Left lobe of liver (tissue), 2 donors: ENCODE data around the gene IGSF9B. TPM values are rescaled to one million over a fixed set of nuclear protein-coding genes. Genes with fewer than 3 reads are reported as not detected.
"Not testable (repeated sequence)": the region's sequence is repeated elsewhere in the genome, so short reads cannot be mapped to it uniquely, and the experiment has no call there.

Experiments
- ATAC-seq: fragments of 200-7000 bp; cut with Tn5 transposase; one replicate; pipeline ENCODE4 v1.9.1; 2020; ENCODE audit warnings: mild to moderate bottlenecking, moderate library complexity
- DNase-seq: peaks from one replicate; pipeline ENCODE4 v3.0.0-alpha.2; 2020; ENCODE audit warnings: low spot score
- total RNA-seq: library from RNA; stranded (reverse); gene quantifications from one replicate; pipeline ENCODE4 v1.2.1, GENCODE V29; 2021
- donor health status: DM: no; HTN: no; CAD: no; lungs with moderate emphysema.
- donor health status: DM: no; HTN: yes; CAD: no.

IGSF9B gene, protein sequence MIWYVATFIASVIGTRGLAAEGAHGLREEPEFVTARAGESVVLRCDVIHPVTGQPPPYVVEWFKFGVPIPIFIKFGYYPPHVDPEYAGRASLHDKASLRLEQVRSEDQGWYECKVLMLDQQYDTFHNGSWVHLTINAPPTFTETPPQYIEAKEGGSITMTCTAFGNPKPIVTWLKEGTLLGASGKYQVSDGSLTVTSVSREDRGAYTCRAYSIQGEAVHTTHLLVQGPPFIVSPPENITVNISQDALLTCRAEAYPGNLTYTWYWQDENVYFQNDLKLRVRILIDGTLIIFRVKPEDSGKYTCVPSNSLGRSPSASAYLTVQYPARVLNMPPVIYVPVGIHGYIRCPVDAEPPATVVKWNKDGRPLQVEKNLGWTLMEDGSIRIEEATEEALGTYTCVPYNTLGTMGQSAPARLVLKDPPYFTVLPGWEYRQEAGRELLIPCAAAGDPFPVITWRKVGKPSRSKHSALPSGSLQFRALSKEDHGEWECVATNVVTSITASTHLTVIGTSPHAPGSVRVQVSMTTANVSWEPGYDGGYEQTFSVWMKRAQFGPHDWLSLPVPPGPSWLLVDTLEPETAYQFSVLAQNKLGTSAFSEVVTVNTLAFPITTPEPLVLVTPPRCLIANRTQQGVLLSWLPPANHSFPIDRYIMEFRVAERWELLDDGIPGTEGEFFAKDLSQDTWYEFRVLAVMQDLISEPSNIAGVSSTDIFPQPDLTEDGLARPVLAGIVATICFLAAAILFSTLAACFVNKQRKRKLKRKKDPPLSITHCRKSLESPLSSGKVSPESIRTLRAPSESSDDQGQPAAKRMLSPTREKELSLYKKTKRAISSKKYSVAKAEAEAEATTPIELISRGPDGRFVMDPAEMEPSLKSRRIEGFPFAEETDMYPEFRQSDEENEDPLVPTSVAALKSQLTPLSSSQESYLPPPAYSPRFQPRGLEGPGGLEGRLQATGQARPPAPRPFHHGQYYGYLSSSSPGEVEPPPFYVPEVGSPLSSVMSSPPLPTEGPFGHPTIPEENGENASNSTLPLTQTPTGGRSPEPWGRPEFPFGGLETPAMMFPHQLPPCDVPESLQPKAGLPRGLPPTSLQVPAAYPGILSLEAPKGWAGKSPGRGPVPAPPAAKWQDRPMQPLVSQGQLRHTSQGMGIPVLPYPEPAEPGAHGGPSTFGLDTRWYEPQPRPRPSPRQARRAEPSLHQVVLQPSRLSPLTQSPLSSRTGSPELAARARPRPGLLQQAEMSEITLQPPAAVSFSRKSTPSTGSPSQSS (N-terminal part only)
- total RNA-seq: 0.13 TPM

DNA sequence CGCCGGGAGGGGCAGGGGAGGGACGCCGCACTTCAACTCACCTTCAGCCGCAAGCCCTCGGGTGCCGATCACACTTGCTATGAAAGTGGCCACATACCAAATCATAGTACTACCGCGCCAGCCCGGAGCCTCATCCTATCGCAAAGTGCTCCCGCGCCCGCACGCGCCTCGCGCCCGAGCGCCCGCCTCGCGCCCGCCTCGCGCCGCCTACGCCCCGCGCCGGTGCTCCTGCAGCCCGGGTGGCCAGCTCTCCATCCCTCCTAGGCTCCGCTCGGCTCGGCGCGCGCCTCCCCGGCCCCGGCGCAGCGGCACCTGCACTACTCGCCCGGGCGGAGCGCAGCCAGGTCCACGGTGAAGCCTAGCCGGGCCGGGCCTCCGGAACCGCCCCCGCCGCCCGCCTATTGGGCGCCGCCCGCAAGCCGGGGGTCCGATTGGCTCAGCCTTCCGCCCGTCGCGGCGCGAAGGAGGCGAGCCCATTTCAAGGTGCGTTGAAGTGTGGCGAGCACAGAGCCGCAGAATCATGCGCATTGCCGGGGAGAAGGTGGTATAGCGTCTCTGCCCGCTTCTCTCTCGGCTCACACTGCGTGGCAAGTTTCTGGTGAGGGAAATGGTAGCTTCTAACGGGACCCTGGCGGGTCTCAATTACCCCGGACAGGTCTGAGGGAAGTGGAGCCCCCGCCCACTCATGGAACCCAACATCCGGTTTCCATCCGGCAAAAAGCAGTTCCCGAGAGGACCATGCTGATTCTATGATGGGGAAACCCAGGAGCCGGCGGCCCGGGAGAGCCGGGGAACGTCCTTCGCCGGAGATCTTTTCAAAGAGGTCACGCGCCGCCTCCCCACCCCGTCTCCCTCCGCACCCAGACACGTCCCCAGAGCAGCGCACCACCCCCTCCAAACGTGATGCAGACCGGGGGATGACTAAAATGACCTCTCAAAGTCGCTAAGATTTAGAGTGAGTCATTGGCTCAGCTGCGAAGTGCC is at the start of gene IGSF9B:
Gene IGSF9B (minus strand): TSS at position 319 of the 984 bp plus-strand sequence. CDS start 214 bp downstream, at position 105.
- peak; percentile 84 for DNase-seq

DNA sequence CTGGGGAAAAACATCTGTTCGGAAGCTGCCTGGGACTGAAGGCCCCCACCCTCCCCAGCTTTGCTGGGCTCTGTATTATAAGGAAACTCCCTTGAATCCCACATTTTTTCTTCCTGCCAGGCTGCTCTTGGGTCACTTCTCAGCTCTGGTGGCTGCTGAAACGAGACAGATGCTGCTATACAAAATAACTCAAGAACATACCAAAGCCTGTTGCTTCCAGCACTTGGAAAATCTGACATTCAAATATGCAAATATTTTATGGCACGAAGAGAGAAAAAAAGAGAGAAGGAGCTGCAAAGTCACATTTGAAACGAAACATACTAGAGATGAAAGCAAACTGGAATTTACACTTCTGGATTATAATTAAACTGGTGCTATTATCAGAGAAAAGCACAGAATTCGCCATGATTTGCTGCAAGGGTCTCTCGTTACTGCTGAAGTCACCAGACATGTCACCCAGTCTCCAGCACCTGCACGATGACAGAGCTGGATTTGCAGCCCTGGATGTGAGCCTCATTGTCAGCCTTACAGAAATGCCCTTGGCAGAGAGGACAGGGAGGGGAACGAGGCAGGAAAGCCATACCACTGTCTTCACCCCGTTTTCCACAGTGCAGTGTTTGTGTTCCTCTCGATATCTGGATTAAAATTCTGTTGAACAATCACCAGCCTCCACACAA is 47.9 kb upstream of the IGSF9B start:
- DNase-seq (no peak), ATAC-seq (no peak)

More for the DNA sequence above, at the start of gene IGSF9B:
- peak; percentile 98 for ATAC-seq

DNA sequence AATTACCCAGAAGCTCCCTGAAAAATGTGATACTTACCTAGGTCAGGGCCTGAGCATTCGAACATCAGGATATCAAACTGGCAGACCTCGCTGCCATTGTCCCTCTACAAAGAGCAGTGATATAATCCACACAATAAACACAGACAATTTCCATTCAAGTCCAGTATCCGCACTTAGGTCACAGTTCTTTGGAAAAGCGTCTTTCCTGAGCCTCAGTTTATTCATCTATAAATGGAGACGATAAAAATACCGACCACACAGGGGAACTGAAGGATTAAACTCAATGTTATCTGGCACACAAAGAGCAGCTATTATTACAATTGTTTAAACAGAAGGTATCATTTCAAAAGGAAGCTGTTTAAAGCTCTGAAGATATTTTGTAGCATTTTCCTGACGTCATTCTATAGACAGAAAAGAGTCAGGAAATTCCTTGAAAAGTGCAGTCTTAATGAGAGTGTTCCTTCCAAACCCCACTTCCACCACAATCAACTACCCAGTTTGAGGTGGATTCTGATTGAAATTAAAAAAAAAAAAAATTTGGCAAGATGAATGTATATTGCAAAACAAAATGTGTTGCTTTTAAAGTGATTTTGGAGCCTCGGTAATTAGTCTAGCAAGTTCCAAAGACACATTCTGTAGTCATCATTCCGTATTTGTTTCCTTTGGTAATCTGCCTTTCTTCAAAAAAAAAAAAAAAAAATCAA is 47.2 kb upstream of the IGSF9B start:
- peak; percentile 19 for ATAC-seq
- no peak for DNase-seq

DNA sequence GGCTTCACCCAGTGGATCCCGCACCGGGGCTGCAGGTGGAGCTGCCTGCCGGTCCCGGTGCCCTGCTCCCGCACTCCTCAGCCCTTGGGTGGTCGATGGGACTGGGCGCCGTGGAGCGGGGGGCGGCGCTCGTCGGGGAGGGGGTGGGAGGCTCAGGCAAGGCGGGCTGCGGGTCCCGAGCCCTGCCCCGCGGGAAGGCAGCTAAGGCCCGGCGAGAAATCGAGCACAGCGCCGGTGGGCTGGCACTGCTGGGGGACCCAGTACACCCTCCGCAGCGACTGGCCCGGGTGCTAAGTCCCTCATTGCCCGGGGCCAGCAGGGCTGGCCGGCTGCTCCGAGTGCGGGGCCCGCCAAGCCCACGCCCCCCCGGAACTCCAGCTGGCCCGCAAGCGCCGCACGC is 46.1 kb upstream of the IGSF9B start:
- not testable (repeated sequence) for ATAC-seq, DNase-seq

DNA sequence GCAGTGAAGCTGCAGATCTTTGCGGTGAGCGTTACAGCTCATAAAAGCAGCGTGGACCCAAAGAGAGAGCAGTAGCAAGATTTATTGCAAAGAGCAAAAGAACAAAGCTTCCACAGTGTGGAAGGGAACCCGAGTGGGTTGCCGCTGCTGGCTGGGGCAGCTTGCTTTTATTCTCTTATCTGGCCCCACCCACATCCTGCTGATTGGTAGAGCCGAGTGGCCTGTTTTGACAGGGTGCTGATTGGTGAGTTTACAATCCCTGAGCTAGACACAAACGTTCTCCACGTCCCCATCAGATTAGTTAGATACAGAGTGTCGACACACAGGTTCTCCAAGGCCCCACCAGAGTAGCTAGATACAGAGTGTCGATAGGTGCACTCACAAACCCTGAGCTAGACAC is 45.6 kb upstream of the IGSF9B start:
- not testable (repeated sequence) for DNase-seq, ATAC-seq

DNA sequence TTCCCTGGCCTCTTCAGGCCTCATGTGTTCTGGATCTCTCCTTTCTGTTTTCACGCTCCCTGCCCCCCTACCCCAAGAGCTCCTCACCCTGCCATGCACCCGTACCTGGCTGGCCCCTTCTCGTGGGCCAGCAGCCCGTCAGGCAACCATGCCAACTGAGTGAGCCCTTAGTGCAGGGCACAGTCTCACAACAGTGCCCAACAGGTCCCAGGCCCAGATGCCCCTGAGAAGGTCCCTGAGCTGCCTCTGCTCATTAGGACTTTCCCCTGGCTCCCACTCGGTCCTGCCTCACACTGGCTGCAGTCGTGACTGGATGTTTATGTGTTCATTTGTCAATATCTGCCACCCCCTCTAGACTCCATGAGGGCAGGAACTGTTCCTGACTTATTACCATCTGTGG is 44.8 kb upstream of the IGSF9B start:
- ATAC-seq (no peak), DNase-seq (no peak)

DNA sequence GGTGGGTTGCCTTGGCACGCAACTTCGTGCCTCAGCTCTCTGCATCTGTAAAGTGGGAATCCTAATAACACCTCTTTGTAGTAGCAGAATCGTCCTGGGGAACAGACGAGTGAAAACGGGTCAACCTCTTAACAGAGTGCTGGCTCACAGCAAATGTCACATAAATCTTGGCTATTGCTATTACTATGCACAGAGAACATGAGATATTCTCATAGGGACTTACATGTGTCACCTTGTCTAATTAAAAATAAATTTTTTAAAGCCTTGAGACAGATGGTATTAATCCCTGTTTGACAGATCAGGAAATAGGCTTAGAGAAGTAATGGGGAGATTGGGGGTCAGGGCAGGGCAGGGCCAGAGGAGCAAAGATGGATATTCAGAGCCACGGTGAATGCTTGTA is 44.3 kb upstream of the IGSF9B start:
- DNase-seq (no peak), ATAC-seq (no peak)

DNA sequence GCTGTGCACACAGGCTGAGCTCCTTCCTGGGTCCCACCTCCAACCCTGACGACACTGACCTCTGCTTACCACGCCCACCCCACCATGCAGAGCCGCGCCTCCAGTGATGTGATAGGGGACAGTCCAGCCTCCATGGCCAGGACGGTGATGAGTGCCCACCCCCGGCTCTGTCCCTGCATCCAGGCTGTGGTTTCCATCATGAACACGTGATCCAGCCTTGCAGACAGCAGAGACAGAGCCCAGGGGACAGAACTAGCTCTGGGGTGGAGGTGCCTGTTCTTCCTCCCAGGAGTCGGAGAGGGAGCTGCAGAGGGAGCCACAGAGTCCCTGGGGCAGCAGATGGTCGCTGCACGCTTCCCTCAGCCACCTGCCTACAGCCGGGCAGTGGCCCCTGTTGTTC is 42.6 kb upstream of the IGSF9B start:
- DNase-seq: no peak
- ATAC-seq: no peak

DNA sequence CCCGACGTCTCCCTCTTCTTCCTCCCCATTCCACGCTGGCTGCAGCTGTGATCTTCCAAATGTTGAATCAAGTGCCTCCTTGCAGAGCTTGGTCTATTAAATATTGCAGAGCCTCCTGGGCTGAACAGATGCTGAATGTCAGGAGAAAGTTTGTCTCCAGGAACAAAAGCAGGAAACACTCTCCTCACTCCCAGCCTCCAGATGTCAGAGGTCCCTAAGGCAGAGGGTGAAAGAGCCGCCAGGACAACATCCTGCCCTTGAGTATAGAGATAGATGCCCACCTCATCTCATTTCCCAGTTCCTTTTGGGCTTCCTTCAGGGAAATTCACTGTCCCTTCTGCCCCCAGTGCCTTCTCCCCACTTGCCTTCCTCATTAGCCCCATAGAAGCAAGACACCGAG is 40.8 kb upstream of the IGSF9B start:
- DNase-seq (no peak), ATAC-seq (peak; percentile 56)

DNA sequence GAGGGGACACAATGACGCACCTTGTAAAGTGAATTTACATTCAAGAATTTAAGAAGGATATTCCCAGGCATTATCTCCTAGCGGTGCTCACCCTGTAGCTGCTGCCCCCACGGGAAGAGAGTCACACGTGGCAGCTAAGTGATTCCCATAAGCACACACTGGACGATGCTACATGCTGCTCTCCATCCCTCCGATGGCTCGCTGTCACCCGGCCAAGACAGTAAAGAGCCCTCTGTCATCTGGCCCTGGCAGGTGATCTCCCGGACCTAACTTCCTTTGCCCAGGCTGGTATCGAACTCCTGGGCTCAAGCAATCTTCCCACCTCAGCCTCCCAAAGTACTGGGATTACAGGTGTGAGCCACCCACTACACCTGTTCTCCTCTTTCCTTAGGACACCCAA is 39.9 kb upstream of the IGSF9B start:
- DNase-seq: no peak
- ATAC-seq: no peak

DNA sequence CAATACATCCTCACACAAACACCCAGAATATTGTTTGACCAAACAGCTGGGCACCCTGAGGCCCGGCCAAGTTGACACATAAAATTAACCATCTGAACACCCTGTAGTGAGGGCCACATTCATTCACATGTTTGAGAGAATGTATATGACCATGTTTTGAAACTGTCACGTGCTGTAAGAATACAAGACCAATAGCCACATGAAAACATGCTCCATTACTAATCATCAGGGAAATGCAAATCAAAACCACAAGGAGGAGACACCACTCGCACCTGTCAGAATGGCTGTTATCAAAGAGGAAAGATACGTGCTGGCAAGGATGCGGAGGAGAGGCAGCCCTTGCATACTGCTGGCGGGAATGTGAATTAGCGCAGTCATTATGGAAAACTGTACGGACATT is 38.3 kb upstream of the IGSF9B start:
- DNase-seq: no peak
- ATAC-seq: no peak

DNA sequence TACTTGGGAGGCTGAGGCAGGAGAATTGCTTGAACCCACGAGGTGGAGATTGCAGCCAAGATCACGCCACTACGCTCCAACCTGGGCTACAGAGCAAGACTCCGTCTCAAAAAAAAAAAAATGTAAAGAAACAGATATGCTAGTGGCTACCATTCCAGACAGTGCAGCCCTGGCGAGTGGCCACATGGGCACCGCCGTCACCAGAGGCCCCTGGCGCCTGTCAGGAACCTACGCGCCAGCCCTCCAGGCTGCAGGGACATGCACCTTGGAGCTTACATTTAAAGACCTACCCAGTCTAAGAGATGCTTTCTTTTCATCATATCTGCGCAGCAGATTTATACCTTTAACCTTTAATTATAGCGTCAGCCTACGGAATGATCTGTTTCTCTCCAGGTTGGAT is 37.2 kb upstream of the IGSF9B start:
- DNase-seq (no peak), ATAC-seq (no peak)

DNA sequence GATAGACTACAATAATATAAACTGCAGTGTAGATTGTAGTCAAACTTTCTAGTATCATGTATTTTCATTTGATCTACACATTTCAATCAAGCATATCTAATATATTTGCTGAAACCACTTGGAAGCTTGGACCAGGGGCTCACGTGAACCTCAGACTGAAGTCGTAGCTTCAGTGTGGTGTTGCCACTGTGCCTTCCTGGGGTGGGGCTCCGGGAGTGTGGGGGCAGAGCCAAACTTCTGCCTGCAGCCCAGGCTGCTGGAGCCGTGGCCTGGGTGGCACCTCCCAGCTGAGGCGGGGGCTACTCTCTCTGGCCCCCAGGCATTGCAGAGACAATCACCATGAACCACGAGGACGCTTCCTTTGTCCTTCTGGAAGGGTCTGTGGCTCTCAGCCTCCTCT is 36.3 kb upstream of the IGSF9B start:
- ATAC-seq (no peak), DNase-seq (no peak)

DNA sequence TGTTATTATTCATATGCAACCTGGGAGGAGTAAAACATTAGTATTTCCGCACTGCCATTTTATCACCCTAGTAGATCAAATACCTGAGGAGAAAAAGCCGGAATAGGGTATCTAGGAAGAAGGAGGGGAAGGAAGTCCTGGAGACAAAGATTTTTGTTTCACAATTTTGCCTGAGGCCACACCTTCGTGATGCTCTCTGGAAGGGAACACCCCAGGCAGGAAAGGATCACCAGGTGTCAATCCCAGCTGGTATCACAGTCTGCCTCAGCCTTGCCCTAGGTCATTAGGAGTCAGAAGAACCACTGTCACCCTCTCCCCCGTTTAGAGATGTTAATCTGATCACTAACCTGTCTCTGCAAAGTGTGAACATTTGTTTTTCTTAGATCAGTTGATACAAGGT is 35.4 kb upstream of the IGSF9B start:
- DNase-seq: no peak
- no peak for ATAC-seq

DNA sequence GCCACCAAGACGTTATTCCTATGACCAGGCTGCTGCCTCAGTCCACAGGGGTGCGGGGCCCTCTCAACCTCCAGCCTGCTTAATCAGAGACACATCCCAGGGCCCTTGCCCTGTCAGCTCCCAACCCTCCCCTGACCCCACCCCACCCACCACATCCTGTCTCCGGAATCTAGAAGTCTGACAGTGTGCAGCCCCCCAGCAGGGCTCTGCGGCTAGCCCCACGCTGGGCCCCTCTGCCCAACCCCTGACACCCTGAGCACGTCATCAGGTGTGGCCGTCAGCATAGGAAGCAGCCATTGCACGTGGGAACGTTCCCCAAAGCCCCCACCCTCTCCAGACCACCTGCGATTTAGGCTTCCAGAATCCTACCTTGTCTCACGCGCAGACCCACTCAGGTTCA is 34.3 kb upstream of the IGSF9B start:
- DNase-seq (no peak), ATAC-seq (no peak)

DNA sequence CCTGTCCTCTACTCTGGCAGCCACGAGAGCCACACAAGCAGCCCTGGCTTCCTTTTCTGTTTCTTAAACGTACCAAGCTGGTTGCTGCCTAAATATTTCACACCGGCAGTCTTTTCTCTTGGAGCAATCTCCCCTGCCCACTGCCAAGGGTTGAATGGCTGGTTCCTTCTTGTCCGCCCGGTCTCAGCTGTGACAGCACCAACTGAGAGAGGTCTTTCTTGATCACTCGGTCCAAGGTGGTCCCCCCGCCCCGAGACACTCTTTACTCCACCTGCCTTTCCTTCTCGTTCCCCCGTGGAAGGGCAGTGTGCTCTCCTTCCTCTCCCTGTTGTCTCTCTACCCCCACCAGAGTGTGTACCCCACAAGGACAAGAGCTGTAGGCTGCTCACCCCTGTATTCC is 33.7 kb upstream of the IGSF9B start:
- DNase-seq: no peak

DNA sequence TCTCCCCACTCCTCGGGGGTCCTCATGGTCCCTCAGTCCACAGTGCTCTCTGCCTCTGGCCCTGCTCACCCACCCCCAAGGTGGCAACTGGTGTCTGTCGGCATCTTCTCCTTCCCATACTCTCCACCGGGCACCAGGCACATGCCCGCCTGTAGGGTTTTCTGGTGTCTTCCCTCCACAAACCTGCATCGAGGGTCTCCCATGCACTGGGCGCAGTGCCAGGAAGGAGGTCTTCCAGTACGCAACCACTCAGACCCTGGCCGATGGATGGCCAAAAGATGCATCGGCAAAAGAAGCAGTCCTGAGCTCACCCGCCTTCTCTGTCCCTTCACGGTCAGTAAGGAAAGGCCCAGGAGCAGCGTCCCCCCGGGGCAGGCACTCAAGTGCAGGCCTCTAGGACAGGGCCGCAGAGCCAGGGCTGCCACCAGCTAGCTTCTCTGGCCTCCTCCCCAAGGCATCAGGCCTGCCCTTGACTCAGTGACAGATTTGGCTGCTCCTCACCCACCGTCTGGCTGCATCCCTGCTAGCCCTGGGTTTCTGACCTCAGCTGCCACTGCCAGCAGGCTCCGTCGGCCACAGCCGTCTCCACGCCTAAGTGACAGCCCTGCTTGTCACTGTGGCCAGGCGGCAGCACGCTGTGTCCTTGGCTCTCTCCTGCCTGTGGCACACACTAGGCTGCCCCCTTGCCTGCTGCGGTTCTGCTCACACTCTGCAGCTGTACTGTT is 32.1 kb upstream of the IGSF9B start:
- DNase-seq: no peak

More for the DNA sequence above, 33.7 kb upstream of the IGSF9B start:
- ATAC-seq: no peak

DNA sequence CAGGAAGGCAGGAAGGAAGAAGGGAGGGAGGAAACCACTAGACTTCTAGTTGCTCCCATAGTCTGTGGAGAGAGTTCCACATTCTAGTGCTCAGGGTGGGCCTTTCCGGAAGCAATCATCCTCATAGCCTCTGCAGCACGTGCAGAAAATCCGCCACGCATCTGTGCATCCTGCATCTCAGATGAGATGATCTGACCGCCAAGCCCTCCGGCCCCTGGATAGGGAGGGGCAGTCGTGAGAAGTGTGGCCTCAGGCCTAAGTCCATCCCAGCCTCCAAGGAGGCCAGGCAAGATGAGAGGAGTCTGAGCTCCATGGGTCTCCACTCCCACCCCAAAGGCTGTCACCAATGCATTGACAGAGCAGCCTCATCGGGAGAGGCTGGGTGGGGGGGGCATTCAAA is 30.4 kb upstream of the IGSF9B start:
- DNase-seq (no peak), ATAC-seq (no peak)

More for the DNA sequence above, 32.1 kb upstream of the IGSF9B start:
- no peak for ATAC-seq
